Esophagus muscularis mucosa (tissue), 4 donors: ENCODE data around the gene ME1. TPM values are rescaled to one million over a fixed set of nuclear protein-coding genes. Genes with fewer than 3 reads are reported as not detected.

Experiments
- DNase-seq: peaks from one replicate; pipeline ENCODE4 v3.0.0-alpha.2; 2017; ENCODE audit errors: extremely low spot score
- H3K27ac ChIP-seq, 4 donors: fragments of 200-600 bp; sonication (generic); replicated peaks in 1 of 4; 1 replicate in 3 of 4; 2 replicates in 1 of 4; pipeline ENCODE4 v1.5.1; 2016 to 2019; ENCODE audit warnings: mild to moderate bottlenecking in 1 of 4
- H3K27me3 ChIP-seq, 4 donors: fragments of 200-600 bp; sonication (generic); one replicate each; pipeline versions ENCODE4 v1.5.1 to v1.6.0; 2016 to 2019
- H3K36me3 ChIP-seq, 4 donors: fragments of 200-600 bp; sonication (generic); one replicate each; pipeline ENCODE4 v1.5.1; 2016 to 2019
- H3K4me1 ChIP-seq, 4 donors: fragments of 200-600 bp; sonication (generic); one replicate each; pipeline ENCODE4 v1.5.1; 2016 to 2019
- H3K4me3 ChIP-seq, 4 donors: fragments of 200-600 bp; sonication (generic); 1 replicate in 2 of 4; 2 replicates in 2 of 4; pipeline ENCODE4 v1.5.1; 2016 to 2019; ENCODE audit warnings: mild to moderate bottlenecking in 4 of 4, moderate library complexity in 1 of 4
- H3K9me3 ChIP-seq, 4 donors: fragments of 200-600 bp; sonication (generic); 1 replicate in 3 of 4; 2 replicates in 1 of 4; pipeline ENCODE4 v1.5.1; 2016 to 2019
- CTCF ChIP-seq, 3 experiments: fragments of 200-600 bp in 2 of 3; fragments of 450-650 bp in 1 of 3; sonication (generic) in 2 of 3; IDR thresholded peaks; one replicate each; pipeline ENCODE4 v1.5.1; 2017 to 2019; ENCODE audit warnings: antibody characterized with exemption in 3 of 3, mild to moderate bottlenecking in 2 of 3, moderate library complexity in 1 of 3
- EP300 ChIP-seq: sonication (generic); formaldehyde crosslinking; IDR thresholded peaks from one replicate; pipeline ENCODE4 v1.6.1; 2017; ENCODE audit warnings: antibody characterized with exemption
- POLR2A ChIP-seq: fragments of 450-650 bp; IDR thresholded peaks from one replicate; pipeline ENCODE4 v1.6.1; 2017; ENCODE audit warnings: antibody characterized with exemption, moderate library complexity, mild to moderate bottlenecking, low read depth
- POLR2AphosphoS5 ChIP-seq, 2 donors: sonication (generic); formaldehyde crosslinking; IDR thresholded peaks; one replicate each; pipeline ENCODE4 v1.6.1; 2017; ENCODE audit warnings: antibody characterized with exemption in 2 of 2
- WGBS: methylation state at CpG from one replicate; pipeline ENCODE4 v1.1.5; 2018; 5-methylcytosine and 5-hydroxymethylcytosine counted together
- intact Hi-C: fragments of 100-400 bp; cut with DNase I; formaldehyde crosslinking; loops from one replicate; pipeline ENCODE4 v1.15.1; 2023
- total RNA-seq, 4 donors: library from RNA; depleted of rRNA; stranded (reverse); fragments of >200 nt; gene quantifications; one replicate each; pipeline versions ENCODE4 v1.1.0 to v1.2.1, GENCODE V29; 2016

The ME1 gene
- total RNA-seq, 4 donors from 2014 or later: 15.6 to 25.7 (median 19.3) TPM

DNA sequence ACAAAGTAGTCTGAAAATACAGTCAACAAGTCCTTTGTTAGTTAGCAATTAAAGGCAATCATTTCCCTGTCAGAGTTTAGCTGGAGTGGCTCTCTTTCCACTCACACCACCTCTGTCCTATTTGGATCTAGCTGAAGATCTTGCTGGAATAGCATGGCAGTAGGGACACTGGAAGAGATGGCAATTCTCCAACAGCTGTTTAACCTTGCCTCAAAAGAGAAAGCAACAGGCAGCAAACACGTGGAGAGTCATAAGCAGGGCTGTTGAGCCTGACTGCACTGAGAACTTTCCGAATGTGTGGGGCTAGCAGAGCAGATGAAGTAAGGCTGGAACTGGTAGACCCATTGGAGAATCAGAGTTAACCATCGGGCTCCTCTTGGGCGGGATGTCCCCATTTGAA is 43.5 kb upstream of the ME1 start:
- Histone ChIP-seq H3K27me3 (no peaks in the 10 kb centered on the region), H3K4me3 (no peak overlapping the region), H3K27ac (no peak overlapping the region), H3K9me3 (no peaks in the 10 kb centered on the region), H3K36me3 (no peaks in the 10 kb centered on the region), H3K4me1 (no peaks in the 10 kb centered on the region)
- TF ChIP-seq POLR2A (no peak), POLR2AphosphoS5 (IDR thresholded peaks at IDR 0.05) (no peak), EP300 (no peak), CTCF (IDR thresholded peaks at IDR 0.05) (no peak)
- WGBS: 72% methylated on average over 4 of the region's 4 CpGs
- no peak for DNase-seq
- intact Hi-C loops: no loop called here

DNA sequence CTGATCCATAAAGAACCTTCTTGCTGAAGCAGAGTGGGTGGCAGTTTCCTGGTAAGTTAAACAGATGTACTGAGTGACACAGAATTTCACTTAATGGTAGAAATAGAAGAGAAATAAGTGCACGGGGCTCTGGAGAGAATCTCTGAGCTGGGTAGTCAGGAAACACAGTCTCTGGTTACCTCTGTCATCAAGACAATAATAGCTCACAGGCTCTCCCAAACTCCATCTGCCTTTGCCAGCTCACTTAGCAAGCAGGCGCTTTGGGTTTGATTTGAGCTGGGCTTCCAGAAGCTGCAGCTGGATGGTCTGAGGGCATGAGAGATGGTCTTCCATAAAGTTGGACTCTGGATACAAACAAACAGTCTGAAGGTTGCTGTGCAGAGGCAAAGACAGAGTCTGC is 41.9 kb upstream of the ME1 start:
- intact Hi-C loops: no loop called here
- H3K4me1 ChIP-seq: no peaks in the 10 kb centered on the region
- H3K27ac ChIP-seq: no peak overlapping the region
- no peaks in the 10 kb centered on the region for H3K9me3 ChIP-seq
- WGBS: 78% methylated on average over 2 of the region's 2 CpGs
- H3K27me3 ChIP-seq: no peaks in the 10 kb centered on the region
- no peak for DNase-seq
- TF ChIP-seq CTCF (IDR thresholded peaks at IDR 0.05) (no peak), EP300 (no peak), POLR2AphosphoS5 (IDR thresholded peaks at IDR 0.05) (no peak), POLR2A (no peak)
- H3K36me3 ChIP-seq: no peaks in the 10 kb centered on the region
- H3K4me3 ChIP-seq: no peak overlapping the region

- H3K4me1 ChIP-seq: no peaks in the 10 kb centered on the region
- TF ChIP-seq POLR2A (no peak), CTCF (IDR thresholded peaks at IDR 0.05) (no peak), POLR2AphosphoS5 (IDR thresholded peaks at IDR 0.05) (no peak), EP300 (no peak)
- H3K27ac ChIP-seq: no peak overlapping the region
- intact Hi-C loops: no loop called here
- H3K36me3 ChIP-seq: no peaks in the 10 kb centered on the region
- no peaks in the 10 kb centered on the region for H3K27me3 ChIP-seq
- 94% methylated on average over 3 of the region's 3 CpGs for WGBS
- peak; percentile 74 for DNase-seq
- no peaks in the 10 kb centered on the region for H3K9me3 ChIP-seq
- H3K4me3 ChIP-seq: no peak overlapping the region
Observed at GRCh38 chr6:83470587-83470986, 39.7 kb upstream of the ME1 start.

GRCh38 chr6:83470001-83470400 is 39.1 kb upstream of the ME1 start:
- H3K4me3 ChIP-seq: no peak overlapping the region
- WGBS: 87% methylated on average over 4 of the region's 4 CpGs
- no peak overlapping the region for H3K27ac ChIP-seq
- H3K27me3 ChIP-seq: no peaks in the 10 kb centered on the region
- no peaks in the 10 kb centered on the region for H3K4me1 ChIP-seq
- H3K9me3 ChIP-seq: no peaks in the 10 kb centered on the region
- peak; percentile 45 for DNase-seq
- TF ChIP-seq EP300: no peak
- no peak for TF ChIP-seq POLR2A
- TF ChIP-seq POLR2AphosphoS5 (IDR thresholded peaks at IDR 0.05): no peak
- TF ChIP-seq CTCF (IDR thresholded peaks at IDR 0.05): no peak
- intact Hi-C loops: no loop called here
- H3K36me3 ChIP-seq: no peaks in the 10 kb centered on the region

DNA sequence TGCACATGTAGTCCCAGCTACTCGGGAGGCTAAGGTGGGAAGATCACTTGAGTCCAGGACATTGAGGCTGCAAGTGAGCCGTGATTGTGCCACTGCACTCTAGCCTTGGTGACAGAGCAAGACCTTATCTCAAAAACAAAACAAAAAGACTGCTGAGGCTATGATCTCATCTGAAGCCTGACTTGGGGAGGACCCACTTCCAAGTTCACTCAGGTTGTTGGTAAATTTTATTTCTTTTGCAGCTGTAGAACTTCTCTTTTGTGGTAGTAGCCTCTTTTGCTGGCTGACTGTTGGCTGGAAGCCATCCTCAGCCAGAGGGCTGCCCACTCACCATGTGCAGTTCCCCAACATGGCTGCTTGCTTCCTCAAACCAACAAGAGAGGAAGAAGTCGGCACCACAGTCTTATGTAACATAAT is 36.8 kb upstream of the ME1 start:
- no peaks in the 10 kb centered on the region for H3K9me3 ChIP-seq
- H3K27me3 ChIP-seq: no peaks in the 10 kb centered on the region
- peak; percentile 89 for DNase-seq
- H3K36me3 ChIP-seq: no peaks in the 10 kb centered on the region
- intact Hi-C loops: no loop called here
- TF ChIP-seq POLR2AphosphoS5 (IDR thresholded peaks at IDR 0.05) (no peak), CTCF (IDR thresholded peaks at IDR 0.05) (no peak), EP300 (no peak), POLR2A (no peak)
- H3K27ac ChIP-seq: no peak overlapping the region
- no peaks in the 10 kb centered on the region for H3K4me1 ChIP-seq
- WGBS: 73% methylated on average over 3 of the region's 3 CpGs
- no peak overlapping the region for H3K4me3 ChIP-seq
